CD8-positive, alpha-beta memory T cell (primary cell): ENCODE results near the gene NDUFAF8. TPM values are rescaled to one million over a fixed set of nuclear protein-coding genes. Genes with fewer than 3 reads are reported as not detected.
A peak's percentile ranks its signal among the peaks of the same experiment; 100 is the strongest.

Source experiments
- CTCF ChIA-PET: fragments of 350-600 bp; sonication (Branson Sonifier 250); formaldehyde crosslinking; loops from one replicate; lab custom pipeline; 2021; ENCODE audit warnings: antibody characterized with exemption; lab: Charles Lee
- POLR2A ChIA-PET: fragments of 350-600 bp; sonication (Branson Sonifier 250); formaldehyde crosslinking; loops from one replicate; lab custom pipeline; 2021; ENCODE audit warnings: antibody characterized with exemption; lab: Charles Lee
- DNase-seq, 5 donors: peaks; one replicate each; pipeline versions ENCODE4 v3.0.0 to v3.0.0-alpha.2; 2020 to 2022; ENCODE audit warnings: mixed read lengths in 1 of 5
- H3K27ac ChIP-seq: one replicate; pipeline ENCODE4 v1.7.0; 2013; ENCODE audit warnings: low read depth, mild to moderate bottlenecking, low read length, moderate library complexity
- H3K27me3 ChIP-seq: 2 replicates; pipeline ENCODE4 v1.7.0; 2013; ENCODE audit warnings: low read length, mild to moderate bottlenecking; ENCODE audit not compliant: insufficient read depth, poor library complexity, severe bottlenecking
- H3K36me3 ChIP-seq: 2 replicates; pipeline ENCODE4 v1.7.0; 2013; ENCODE audit warnings: mild to moderate bottlenecking, low read length, moderate library complexity; ENCODE audit not compliant: insufficient read depth
- H3K4me1 ChIP-seq: 2 replicates; pipeline ENCODE4 v1.7.0; 2013; ENCODE audit warnings: mild to moderate bottlenecking, low read length, moderate library complexity; ENCODE audit not compliant: insufficient read depth
- H3K4me3 ChIP-seq: 2 replicates; pipeline ENCODE4 v1.7.0; 2013; ENCODE audit warnings: mild to moderate bottlenecking, low read length
- H3K9me3 ChIP-seq: 2 replicates; pipeline ENCODE4 v1.7.0; 2013; ENCODE audit warnings: mild to moderate bottlenecking, low read length
- H3K27ac Mint-ChIP-seq, 8 donors: one replicate each; pipeline ENCODE4 v1.8.0; 2020 to 2021; ENCODE audit warnings: mixed read lengths in 8 of 8, mild to moderate bottlenecking in 6 of 8, inconsistent platforms in 3 of 8, moderate library complexity in 3 of 8
- H3K27me3 Mint-ChIP-seq, 2 donors: one replicate each; pipeline ENCODE4 v1.8.0; 2020 to 2021; ENCODE audit warnings: mixed read lengths in 2 of 2, mild to moderate bottlenecking in 1 of 2, moderate library complexity in 1 of 2
- H3K36me3 Mint-ChIP-seq, 3 donors: one replicate each; pipeline ENCODE4 v1.8.0; 2020 to 2021; ENCODE audit warnings: mixed read lengths in 3 of 3, inconsistent platforms in 1 of 3, mild to moderate bottlenecking in 1 of 3
- H3K4me1 Mint-ChIP-seq, 3 donors: one replicate each; pipeline ENCODE4 v1.8.0; 2020 to 2021; ENCODE audit warnings: mixed read lengths in 3 of 3, inconsistent platforms in 1 of 3, mild to moderate bottlenecking in 1 of 3
- H3K4me3 Mint-ChIP-seq, 7 donors: one replicate each; pipeline ENCODE4 v1.8.0; 2020 to 2021; ENCODE audit warnings: mixed read lengths in 7 of 7, mild to moderate bottlenecking in 6 of 7, moderate library complexity in 4 of 7, inconsistent platforms in 2 of 7
- H3K9me3 Mint-ChIP-seq, 5 donors: one replicate each; pipeline ENCODE4 v1.8.0; 2020 to 2022; ENCODE audit warnings: mixed read lengths in 5 of 5, mild to moderate bottlenecking in 3 of 5, moderate library complexity in 2 of 5, inconsistent platforms in 1 of 5
- polyA plus RNA-seq: library from polyadenylated mRNA; unstranded; fragments of 300-500 nt; fragmentation: Illumina TruSeq; gene quantifications from one replicate; pipeline ENCODE4 v1.2.3, GENCODE V29; 2021
- total RNA-seq, 2 experiments: library from RNA; stranded (reverse); gene quantifications; one replicate each; pipeline ENCODE4 v1.2.3, GENCODE V29; 2021

NDUFAF8 gene
- total and polyA plus RNA-seq, 3 experiments from 2014 or later = 76.4 to 138 (median 136) TPM

DNA sequence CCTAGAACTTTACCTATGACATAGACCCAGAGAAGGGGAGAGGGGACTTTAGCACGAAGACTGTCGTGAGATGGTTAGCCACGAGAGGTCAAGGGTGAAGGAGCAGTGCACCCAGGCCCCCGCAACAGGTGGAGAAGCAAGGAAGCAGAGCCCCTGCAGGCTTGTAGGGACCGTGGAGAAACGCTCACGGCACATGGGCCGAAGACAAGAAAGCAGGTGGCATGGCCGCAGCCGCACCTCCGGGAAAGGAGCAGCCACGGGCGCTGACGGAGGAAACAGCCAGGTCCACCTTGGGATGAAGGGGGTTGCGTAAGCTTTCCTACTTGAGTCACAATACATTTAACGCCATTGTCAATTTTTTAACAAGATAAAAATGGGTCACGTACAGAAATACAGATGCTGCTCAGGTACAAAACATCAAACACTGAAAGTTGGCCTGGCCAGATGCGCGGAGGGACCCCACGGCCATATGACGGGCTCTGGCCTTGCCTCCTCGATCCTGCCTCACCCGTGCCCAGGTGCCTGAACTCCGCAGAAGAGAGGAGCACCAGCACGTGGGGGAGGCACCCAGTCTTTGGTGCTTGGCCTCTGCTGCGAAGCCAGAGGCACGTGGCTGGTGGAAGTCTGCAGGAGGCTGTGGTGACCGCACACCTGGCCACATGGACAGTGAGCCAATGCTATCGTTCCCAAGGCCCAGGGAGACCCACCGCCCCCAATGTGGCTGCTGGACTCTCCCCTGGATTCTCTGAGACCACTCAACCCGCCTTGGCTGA is 34.8 kb downstream of the NDUFAF8 start:
- H3K27me3 Mint-ChIP-seq = no peaks in the 10 kb centered on the region
- H3K27ac ChIP-seq = no peak overlapping the region
- no peak overlapping the region for H3K27ac Mint-ChIP-seq
- no peak for DNase-seq
- H3K4me3 Mint-ChIP-seq = no peak overlapping the region
- no peaks in the 10 kb centered on the region for H3K27me3 ChIP-seq
- peaks cover 0 to 88% (median 16%) of the 10 kb centered on the region in 3 donors for H3K36me3 Mint-ChIP-seq
- H3K4me1 ChIP-seq = no peaks in the 10 kb centered on the region
- ChIA-PET POLR2A (no interaction called here), CTCF (no interaction called here)
- no peaks in the 10 kb centered on the region for H3K9me3 ChIP-seq
- H3K9me3 Mint-ChIP-seq = no peaks in the 10 kb centered on the region
- H3K36me3 ChIP-seq = peaks cover 17% of the 10 kb centered on the region
- H3K4me3 ChIP-seq = no peak overlapping the region
- peaks cover 0 to 4% (median 0%) of the 10 kb centered on the region in 3 donors for H3K4me1 Mint-ChIP-seq

DNA sequence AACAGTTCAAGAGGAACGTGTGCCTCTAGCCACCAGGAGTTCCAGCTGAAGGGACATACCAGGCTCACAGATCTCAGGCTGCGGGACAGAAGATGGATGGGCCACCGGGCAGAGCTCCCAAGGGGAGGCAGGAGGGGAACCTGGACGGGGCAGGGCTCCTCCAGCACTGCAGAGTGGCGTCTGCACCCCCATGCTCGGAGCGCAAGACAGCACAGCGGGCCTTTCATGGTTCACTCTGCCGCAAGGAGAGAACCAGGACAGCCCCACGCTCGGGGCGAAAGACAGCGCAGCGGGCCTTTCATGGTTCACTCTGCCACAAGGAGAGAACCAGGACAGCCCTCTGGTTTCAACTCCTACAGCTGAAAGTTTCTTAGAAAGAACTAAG is 35.3 kb downstream of the NDUFAF8 start:
- DNase-seq = no peak
- H3K4me3 Mint-ChIP-seq = no peak overlapping the region
- H3K4me1 ChIP-seq = no peaks in the 10 kb centered on the region
- ChIA-PET POLR2A (no interaction called here), CTCF (no interaction called here)
- no peaks in the 10 kb centered on the region for H3K27me3 ChIP-seq
- peaks cover 0 to 4% (median 0%) of the 10 kb centered on the region in 3 donors for H3K4me1 Mint-ChIP-seq
- no peak overlapping the region for H3K27ac Mint-ChIP-seq
- H3K27ac ChIP-seq = no peak overlapping the region
- H3K4me3 ChIP-seq = no peak overlapping the region
- H3K9me3 ChIP-seq = no peaks in the 10 kb centered on the region
- peaks cover 0 to 88% (median 11%) of the 10 kb centered on the region in 3 donors for H3K36me3 Mint-ChIP-seq
- no peaks in the 10 kb centered on the region for H3K27me3 Mint-ChIP-seq
- H3K36me3 ChIP-seq = peaks cover 23% of the 10 kb centered on the region
- H3K9me3 Mint-ChIP-seq = no peaks in the 10 kb centered on the region

DNA sequence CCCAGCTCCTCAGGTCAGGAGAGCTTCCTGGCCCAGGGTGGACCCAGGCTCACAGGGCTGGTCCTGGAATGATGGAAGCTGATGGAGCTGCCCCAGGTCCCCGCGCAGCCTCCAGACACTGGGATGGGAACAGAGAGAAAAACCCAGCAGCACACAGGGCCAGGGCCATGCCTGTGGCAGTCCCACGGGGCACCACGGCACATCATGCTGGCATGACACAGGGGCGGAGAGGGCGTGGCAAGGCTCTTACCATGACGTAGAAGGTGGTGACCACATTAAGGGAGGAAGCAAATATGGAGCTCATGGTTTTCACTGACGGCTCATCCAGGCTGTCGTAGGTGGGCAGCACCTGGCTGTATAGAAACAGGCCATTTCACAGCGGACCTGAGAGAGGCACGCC is 37.7 kb downstream of the NDUFAF8 start:
- Histone ChIP-seq H3K27ac (no peak overlapping the region), H3K4me3 (no peak overlapping the region), H3K4me1 (no peaks in the 10 kb centered on the region), H3K9me3 (no peaks in the 10 kb centered on the region), H3K27me3 (no peaks in the 10 kb centered on the region), H3K36me3 (peaks cover 25% of the 10 kb centered on the region)
- Mint-ChIP-seq H3K27me3 (no peaks in the 10 kb centered on the region), H3K27ac (no peak overlapping the region), H3K4me3 (no peak overlapping the region), H3K9me3 (no peaks in the 10 kb centered on the region), H3K4me1 (peaks cover 0 to 4% (median 3%) of the 10 kb centered on the region in 3 donors), H3K36me3 (peaks cover 0 to 86% (median 12%) of the 10 kb centered on the region in 3 donors)
- no peak for DNase-seq
- POLR2A ChIA-PET = no interaction called here
- CTCF ChIA-PET = no interaction called here

DNA sequence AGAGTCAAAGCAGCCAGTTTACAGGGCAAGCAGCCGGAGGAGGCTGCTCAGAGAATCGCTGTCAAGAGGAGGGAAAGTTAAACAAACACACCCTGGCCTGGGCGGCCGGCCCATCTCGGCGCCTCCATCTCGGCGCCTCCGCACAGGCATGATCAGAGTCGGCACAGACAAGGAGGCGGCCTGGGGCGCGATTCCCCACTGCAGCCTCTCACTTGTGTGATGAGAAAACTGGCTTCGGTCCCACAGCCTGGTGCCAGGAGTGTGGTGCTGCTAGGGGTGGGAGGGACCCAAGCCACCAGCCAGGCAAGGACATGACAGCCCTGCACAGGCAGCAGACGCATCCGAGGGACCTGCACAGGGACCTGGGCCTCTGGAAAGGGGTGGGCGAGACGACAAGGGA is 38.3 kb downstream of the NDUFAF8 start:
- CTCF ChIA-PET = interaction anchor here (1.4 kb wide), 1 partner anchor 25 kb away, joined by 4 read pairs; no protein-coding TSS in a partner anchor
- Mint-ChIP-seq H3K27me3 (no peaks in the 10 kb centered on the region), H3K9me3 (no peaks in the 10 kb centered on the region), H3K4me1 (peaks cover 0 to 4% (median 3%) of the 10 kb centered on the region in 3 donors), H3K36me3 (peaks cover 0 to 81% (median 12%) of the 10 kb centered on the region in 3 donors), H3K27ac (peak overlapping the region in 1 of 8 donors; percentile 83), H3K4me3 (no peak overlapping the region)
- no peak overlapping the region for H3K27ac ChIP-seq
- H3K9me3 ChIP-seq = no peaks in the 10 kb centered on the region
- H3K36me3 ChIP-seq = peaks cover 24% of the 10 kb centered on the region
- no peak for DNase-seq
- POLR2A ChIA-PET = no interaction called here
- H3K4me1 ChIP-seq = no peaks in the 10 kb centered on the region
- H3K27me3 ChIP-seq = no peaks in the 10 kb centered on the region
- no peak overlapping the region for H3K4me3 ChIP-seq

DNA sequence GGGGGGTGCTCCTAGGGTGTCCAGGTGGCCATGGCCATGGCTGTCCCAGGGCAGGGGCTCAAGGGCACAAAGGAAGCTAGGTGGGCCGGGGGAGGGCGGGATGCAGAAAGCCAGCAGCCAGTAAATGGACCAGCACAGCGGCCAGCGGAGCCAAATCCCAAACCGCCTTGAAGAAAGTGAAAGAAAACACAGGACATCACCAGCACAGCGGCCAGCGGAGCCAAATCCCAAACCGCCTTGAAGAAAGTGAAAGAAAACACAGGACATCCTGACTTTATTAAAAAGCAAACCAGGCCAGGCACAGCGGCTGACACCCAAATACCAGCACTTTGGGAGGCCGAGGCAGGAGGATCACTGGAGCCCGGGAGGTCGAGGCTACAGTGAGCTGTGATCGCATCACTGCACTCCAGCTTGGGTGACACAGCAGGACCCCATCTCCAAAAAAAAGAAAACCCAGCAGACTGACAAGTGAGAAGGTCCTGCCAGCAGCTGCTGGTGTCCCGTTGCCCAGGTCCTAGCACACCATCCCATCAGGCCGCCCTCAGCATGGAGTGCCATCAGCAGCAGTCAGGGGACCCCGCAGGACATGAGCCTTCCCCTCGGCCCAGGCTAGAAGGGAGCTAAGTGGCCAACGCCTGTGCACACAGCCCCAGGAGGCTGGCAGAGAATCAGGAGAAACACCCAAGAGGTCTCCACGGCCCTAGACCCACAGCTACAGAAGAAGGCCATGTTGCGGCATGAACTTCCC is 39.0 kb downstream of the NDUFAF8 start:
- no peak for DNase-seq
- POLR2A ChIA-PET = no interaction called here
- Histone ChIP-seq H3K4me3 (no peak overlapping the region), H3K36me3 (peaks cover 17% of the 10 kb centered on the region), H3K4me1 (no peaks in the 10 kb centered on the region), H3K9me3 (no peaks in the 10 kb centered on the region), H3K27me3 (no peaks in the 10 kb centered on the region), H3K27ac (no peak overlapping the region)
- Mint-ChIP-seq H3K36me3 (peaks cover 0 to 78% (median 7%) of the 10 kb centered on the region in 3 donors), H3K4me1 (peaks cover 0 to 3% (median 0%) of the 10 kb centered on the region in 3 donors), H3K9me3 (no peaks in the 10 kb centered on the region), H3K27ac (no peak overlapping the region), H3K27me3 (no peaks in the 10 kb centered on the region), H3K4me3 (no peak overlapping the region)
- CTCF ChIA-PET = interaction anchor here (1.4 to 1.8 kb wide), 2 partner anchors 14 to 25 kb away, joined by 4 read pairs; no protein-coding TSS in a partner anchor

DNA sequence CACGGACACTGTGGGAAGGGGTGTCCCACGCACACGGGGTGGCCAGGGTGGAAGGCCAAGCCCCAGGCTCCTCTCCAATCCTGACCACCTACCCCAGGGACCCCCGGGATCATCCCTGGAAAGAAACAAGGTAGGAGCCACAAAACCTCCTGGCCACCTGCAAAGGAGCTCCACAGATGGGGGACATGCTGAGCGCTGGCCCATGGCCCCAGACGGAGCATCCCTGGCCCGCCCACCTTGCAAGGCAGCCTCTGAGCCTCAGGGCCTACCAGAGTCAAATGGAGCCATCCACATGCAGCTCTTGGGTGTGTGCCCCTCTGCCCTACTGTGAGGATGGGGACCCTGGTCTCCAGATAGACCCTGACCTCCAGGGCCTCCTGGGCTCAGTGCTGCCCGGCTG is 39.7 kb downstream of the NDUFAF8 start:
- H3K4me1 Mint-ChIP-seq = peaks cover 0 to 3% (median 0%) of the 10 kb centered on the region in 3 donors
- H3K4me1 ChIP-seq = no peaks in the 10 kb centered on the region
- no peaks in the 10 kb centered on the region for H3K9me3 Mint-ChIP-seq
- CTCF ChIA-PET = interaction anchor here (1.4 to 1.8 kb wide), 2 partner anchors 13 to 26 kb away, joined by 4 read pairs; no protein-coding TSS in a partner anchor
- H3K4me3 ChIP-seq = no peak overlapping the region
- no peaks in the 10 kb centered on the region for H3K27me3 ChIP-seq
- H3K4me3 Mint-ChIP-seq = no peak overlapping the region
- no peak overlapping the region for H3K27ac Mint-ChIP-seq
- H3K9me3 ChIP-seq = no peaks in the 10 kb centered on the region
- peaks cover 0 to 71% (median 6%) of the 10 kb centered on the region in 3 donors for H3K36me3 Mint-ChIP-seq
- no peak overlapping the region for H3K27ac ChIP-seq
- POLR2A ChIA-PET = no interaction called here
- peaks cover 12% of the 10 kb centered on the region for H3K36me3 ChIP-seq
- DNase-seq = no peak
- H3K27me3 Mint-ChIP-seq = no peaks in the 10 kb centered on the region

DNA sequence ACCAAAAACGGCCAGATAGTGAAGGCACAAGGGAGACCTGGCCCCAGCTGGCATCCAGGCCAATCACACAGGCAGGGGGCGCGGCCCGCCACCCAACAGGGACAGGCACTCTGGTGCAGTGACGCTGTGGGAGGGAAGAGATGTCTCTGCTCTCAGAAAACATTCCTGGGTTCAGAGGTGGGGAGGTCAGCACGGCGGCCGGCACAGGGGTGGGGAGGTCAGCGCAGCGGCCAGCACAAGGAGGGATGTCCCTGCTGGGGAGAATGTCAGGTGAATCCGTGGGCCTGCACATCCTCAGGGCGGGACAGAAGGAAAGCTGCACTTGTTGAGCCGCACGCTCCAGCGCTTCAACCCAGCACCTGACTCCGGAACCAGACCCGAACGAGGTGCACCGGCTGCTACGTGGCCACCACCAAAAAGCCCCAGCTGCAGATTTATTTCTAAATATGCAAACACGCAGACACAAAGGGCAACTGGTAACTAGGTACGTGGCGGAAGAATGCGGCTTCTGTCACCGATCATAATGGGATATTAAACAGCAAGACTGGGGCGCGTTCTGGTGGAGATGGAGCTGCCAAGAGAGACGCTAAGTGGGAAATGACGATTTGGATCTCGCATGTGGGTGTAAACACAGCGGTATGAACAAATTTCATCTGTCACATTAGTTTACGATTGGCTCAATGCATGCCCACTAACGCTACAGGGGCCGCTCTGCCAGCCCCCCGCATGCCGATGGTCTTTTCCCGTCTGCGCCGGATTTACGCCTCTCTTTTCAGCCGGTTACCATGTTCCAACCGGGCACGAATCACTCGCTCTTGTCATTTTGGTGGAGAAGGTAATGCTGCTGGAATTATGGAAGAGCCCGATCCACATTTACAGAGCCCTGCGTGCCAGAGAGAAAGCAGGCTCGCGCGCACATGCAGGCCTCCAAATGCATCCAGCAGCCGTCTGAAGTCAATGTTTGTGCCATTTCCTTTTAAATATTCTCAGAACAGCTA is 40.5 kb downstream of the NDUFAF8 start:
- H3K9me3 Mint-ChIP-seq = no peaks in the 10 kb centered on the region
- no peak overlapping the region for H3K27ac Mint-ChIP-seq
- peaks cover 4 to 5% (median 4%) of the 10 kb centered on the region in 3 donors for H3K4me1 Mint-ChIP-seq
- POLR2A ChIA-PET = no interaction called here
- H3K36me3 Mint-ChIP-seq = peaks cover 0 to 69% (median 6%) of the 10 kb centered on the region in 3 donors
- peak overlapping the region in 1 of 7 donors; percentile 32 for H3K4me3 Mint-ChIP-seq
- CTCF ChIA-PET = interaction anchor here (1.8 kb wide), 1 partner anchor 12 kb away, joined by 4 read pairs; no protein-coding TSS in a partner anchor
- Histone ChIP-seq H3K27ac (no peak overlapping the region), H3K4me1 (peaks cover 4% of the 10 kb centered on the region), H3K36me3 (peaks cover 12% of the 10 kb centered on the region), H3K27me3 (no peaks in the 10 kb centered on the region), H3K4me3 (no peak overlapping the region), H3K9me3 (no peaks in the 10 kb centered on the region)
- H3K27me3 Mint-ChIP-seq = no peaks in the 10 kb centered on the region
- no peak for DNase-seq
